HG03103 (cell line): ENCODE data around the gene ARRB1.

ENCODE experiments used
- ATAC-seq: cut with Tn5 transposase; IDR thresholded peaks from one replicate; pipeline ENCODE4 v1.9.1; 2021; ENCODE audit warnings: low read depth; ENCODE audit not compliant: unreplicated experiment

ARRB1 gene

DNA sequence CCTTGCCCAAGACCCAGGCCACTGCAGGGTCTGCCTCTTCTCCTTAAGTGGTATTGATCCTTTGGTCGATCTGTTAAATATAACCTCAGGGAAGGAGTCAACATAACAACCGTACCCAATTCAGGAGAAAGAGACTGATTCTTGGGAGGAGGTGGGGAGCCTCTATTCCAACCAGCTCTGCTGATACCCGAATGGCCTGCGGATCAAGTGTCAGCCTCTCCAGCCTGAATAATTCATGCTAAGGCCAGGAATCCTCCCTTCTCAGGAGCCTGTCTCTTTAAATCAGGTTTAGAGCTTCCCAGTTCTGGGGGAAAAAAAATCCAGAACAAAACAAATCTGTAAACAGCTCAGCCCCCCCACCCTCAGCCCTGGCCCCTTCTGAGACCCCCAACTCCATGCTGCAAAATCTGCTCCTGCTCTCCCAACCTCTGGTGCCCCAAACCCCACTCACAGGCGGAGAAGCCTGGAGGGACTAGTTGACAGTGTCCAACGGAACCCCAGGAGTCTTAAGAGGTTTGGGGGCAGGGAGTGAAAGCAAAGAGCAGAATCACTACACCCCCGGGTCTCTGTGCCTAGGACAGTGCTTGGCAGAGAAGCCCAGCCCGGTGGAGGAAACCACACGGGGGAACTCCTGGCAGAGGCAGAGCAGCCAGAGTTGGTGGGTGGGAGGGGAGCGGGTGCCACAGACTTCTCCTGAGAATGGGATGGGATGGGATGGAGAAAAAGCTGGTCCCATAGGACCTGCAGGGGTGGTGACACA lies 111.8 kb downstream of the ARRB1 start:
- ATAC-seq: no peak

DNA sequence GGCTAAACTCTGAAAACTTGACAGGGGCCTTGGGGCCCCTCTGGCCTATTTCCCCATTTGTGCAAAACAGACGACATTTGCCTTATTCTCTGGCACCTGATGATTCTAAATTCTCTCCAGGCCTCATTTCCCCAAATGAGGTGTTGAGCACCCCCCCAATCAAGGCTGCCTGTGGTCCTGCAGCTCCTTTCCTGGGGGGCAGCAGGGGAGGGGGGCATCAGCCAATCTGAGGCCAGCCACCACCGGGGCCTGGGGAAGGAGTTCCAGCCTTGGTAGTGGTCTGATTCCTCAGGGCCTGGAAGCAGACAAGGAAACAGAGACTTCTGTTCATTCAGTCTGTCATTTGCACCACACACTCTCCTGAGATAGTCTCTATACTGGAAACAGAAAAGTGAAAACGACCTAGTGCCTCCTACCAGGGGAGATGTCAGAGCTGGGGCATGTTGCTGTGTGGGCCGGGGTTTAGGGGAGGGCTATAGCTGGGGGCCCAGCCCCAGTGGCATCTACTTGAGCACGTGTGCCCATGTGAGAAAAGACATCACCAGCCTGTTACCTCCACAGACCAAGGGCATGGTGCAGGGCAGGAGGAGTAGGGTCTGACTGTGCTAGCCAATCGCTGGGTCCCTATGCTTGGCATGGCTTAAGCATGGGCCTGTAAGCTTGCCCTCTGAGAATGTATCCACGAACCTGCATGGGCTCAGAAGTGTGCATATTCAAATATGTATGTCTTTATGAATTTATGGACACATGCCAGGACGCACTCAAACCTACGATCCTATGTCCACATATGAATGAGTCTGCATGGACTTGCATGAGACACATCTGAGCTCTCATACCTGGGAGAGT lies 112.6 kb downstream of the ARRB1 start:
- ATAC-seq: no peak

DNA sequence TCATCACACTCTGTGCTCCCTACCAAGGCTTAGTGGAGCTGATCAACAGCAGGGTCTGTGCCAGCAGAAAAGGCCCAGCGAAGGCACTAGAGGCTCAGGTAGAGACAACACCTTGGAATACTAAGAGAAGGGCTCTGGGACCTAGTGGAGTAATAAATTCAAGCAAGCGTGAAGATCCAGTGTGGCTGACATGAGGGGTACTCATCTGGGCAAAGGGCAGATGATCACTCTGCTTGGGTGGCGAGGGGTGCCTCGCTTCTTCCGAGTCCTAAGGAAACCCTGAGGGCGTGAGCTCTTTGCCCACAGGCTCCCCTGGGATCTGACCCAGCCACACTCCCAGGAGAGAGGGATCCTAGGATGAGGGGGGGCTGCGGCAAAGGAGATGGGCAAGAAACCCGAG lies 114.4 kb downstream of the ARRB1 start:
- no peak for ATAC-seq

DNA sequence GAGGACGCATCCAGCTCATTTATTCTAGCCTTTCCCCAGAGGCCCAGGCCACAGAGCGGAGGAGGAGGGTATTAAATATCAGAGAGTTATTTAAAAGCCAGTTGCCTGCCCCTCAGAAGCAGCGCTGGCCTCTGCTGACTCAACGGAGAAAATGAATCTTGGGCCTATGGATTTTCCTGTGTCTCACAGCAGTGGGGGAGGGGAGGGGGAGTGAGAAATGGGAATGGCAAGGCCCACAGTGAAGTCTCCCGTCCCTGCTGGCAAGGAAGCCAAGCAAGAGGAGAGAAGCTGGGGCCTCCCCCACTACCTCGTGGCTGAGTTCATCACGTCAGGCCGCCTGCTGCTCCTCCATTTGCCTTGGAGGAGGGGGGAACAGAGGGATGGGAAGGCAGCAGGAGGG lies 115.4 kb downstream of the ARRB1 start:
- ATAC-seq: no peak

DNA sequence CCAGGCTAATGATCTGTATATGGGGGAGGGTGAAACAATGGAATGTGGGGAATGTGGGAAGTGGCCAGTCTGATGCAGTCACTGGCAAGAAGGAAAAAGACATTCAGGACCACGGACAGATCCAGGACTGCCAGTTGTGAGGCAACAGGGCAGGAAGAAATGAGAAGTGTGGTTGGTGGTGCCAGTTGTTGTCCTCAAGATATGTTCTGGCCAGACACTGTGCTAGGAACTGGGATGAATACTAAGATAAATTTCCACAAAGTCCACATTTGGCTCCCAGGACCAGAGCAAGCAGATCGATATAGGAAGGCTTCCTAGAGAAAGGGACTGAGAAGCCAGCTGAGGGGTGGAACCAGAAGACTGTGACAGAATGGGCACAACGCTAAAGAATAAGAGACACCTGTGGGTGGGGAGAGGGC lies 117.7 kb downstream of the ARRB1 start:
- ATAC-seq: no peak

DNA sequence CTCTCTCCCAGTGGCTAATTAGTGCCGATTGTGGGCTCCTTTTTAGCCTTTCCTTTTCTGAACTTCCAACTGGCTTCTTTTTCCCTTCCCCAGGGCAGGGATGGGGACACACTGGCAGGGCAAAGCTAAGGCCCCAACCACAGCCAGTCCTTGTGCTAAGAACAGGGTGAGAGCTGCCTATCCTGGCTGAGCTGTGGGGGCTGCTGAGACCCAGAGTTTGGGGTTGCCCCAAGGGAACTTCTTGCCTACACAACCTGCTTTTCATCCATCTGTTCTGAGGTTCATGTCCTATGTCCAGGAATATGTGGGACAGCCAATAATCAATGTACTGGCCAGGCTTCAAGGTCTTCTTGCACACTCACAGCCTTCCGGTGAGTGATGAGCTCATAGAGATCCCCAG lies 120.8 kb downstream of the ARRB1 start:
- ATAC-seq: no peak

DNA sequence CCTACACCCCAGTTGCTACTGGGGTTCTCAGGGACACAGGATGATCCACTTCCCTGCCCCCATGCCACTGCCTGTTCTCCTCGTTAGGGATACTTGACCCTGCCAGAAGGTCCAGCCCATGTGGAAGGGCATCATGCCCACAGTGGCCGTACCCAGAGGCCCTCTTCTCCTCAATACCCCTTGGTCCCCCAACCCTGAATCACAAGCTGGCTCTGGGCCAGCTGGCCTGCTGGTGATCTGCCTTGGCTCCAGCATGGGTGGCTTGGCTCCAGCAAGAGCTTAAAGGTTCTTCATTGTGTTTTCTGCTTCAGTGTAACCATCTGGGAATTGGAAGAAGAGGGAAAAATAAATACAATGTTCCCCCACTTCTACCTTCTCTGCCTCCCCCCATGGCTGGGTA lies 122.0 kb downstream of the ARRB1 start:
- no peak for ATAC-seq

DNA sequence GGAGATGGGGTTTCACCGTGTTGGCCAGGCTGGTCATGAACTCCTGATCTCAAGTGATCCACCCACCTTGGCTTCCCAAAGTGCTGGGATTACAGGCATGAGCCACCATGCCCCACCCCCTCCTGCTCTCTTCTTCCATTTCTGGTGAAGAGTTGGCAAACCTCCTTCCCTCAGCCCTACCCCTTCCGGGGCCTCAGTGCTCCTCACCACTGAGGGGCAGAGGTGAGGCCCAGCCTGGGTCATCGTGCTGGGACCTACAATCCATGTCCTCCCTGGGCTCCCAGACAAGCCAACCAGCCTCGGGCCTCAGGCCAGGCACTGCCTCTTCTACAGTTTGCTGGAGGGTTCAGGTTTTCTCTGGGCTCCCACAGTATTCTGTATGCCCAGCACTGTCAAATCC lies 125.7 kb downstream of the ARRB1 start:
- no peak for ATAC-seq

DNA sequence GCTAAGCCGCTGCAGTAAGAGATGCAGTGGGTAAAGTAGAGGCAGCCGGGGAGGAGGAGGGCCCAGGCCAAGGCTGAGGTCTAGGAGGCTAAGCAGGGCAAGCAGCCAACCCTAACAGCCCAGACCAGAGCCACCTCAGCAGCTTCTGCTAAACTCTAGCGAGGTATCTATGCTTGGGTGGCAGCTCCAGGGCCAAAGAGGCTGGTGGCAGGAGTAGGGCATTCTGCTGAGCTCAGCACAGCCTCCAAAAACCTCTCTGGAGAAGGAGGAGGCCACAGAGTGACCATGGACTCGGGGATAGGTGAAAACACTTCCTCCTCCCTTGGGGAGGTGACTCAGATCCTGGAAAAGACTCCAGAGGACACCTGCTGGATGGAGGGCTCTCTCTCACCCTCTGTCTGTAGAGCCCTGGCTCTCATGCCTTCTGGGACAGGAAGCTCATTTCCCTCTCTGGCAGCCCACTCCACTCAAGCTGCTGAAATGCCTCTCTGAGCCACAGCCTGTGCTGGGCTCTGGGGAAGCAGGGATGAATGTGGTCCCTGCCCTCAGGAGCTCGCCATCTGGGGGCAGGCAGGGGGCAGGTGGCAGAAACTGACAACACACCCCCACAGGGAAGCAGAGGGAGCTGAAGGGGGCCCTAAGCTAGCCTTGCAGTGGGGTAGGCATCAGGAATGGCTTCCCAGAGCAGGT lies 127.4 kb downstream of the ARRB1 start:
- no peak for ATAC-seq

DNA sequence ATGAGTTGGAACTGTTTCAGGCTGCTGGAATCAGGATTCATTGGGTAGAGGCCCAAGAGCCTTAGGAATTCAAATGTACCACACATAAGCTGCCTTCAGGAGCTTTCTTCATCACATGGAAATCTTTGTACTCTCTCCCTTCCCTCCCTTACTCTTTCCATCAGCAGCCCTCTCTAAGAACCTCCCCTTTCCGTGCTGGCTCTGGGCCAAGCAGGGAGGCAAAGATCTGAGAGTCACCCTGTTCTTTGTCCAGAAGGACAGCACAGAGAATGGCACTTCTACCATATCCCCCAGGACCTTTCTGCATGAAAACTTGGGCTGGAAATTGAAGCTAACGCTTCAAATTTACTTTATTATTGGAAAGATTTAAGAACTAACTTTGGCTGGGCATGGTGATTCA lies 131.6 kb downstream of the ARRB1 start:
- ATAC-seq: no peak

DNA sequence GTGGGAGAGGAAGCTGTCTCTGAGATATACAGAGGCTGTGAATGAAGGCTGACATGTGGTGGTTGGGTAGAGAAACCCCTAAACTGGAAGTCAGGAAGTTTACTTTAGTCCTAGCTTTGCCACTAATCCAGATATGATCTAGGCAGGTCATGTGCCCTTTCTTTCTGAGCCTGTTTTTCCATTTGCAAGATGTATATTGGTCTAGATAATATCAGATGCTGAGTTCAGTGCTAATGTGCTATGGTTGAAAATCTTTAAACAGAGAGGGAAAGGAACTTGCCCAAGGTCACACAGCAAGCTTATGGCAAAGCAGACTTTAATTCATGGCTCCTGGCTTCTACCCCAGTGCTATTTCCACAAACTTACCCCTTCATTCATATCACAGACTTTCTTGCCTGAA lies 136.6 kb downstream of the ARRB1 start:
- ATAC-seq: no peak

DNA sequence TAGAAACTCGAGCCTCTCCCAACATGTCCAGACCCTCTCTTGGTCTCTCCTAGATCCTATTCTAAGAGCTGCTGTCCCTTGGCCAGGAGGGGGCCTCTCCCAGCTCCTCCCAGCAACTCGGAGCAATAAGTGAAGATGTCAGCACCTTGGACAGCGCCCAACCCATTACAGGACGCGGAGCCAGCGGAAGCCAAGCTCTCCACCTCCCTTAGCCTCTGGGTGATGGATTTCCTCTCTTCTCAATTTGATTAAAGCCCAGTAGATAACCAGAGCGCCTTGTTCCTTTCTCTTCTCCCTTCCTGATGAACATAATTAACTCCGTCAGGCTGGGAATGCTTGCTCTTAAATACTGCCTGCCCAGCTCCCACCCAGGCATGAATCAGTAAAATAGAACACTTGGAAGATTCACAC lies 137.0 kb downstream of the ARRB1 start:
- ATAC-seq: no peak
